BE2C (cell line): ENCODE measurements around the gene KIAA1191.

Experiments used
- DNase-seq: peaks from one replicate; pipeline ENCODE4 v3.0.0-alpha.2; 2020
- H3K27me3 ChIP-seq: fragments of 250-450 bp; sonication (Bioruptor Pico); 2 replicates; pipeline ENCODE4 v1.5.1; 2020; ENCODE audit warnings: mild to moderate bottlenecking
- H3K36me3 ChIP-seq: fragments of 250-450 bp; sonication (Bioruptor Pico); 2 replicates; pipeline ENCODE4 v1.5.1; 2020; ENCODE audit warnings: mild to moderate bottlenecking
- H3K4me1 ChIP-seq: fragments of 250-450 bp; sonication (Bioruptor Pico); 2 replicates; pipeline ENCODE4 v1.5.1; 2020
- H3K4me3 ChIP-seq: 2 replicates; pipeline ENCODE4 v1.5.1; 2011; ENCODE audit warnings: low read depth, low read length
- H3K9me3 ChIP-seq: fragments of 250-450 bp; sonication (Bioruptor Pico); 2 replicates; pipeline ENCODE4 v1.5.1; 2020
- TF ChIP-seq, protein P1 (sequence below): IDR thresholded peaks from 2 replicates; pipeline ENCODE4 v1.5.1; 2012; ENCODE audit warnings: mild to moderate bottlenecking, low read depth, low read length

Gene KIAA1191

DNA sequence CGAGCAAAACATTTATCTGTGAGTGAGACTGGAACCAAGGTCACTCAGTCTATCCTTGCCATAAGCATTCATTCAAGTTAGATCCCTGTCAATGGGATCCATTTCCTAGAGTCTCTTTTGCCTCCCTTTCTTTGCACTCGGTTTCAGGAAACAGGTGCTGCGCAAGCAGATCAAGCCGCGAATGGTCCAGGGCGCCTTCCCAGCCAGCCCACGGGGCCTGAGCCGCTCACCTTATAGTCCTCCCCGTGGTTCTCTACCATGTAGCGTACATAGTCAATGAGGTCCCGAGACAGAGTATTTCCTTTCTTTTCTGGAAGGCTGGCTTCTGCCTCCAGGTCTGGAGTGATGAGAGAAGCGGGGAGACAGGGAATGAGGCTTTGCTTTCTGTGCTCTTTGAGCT, 23.4 kb upstream of the KIAA1191 start:
- DNase-seq: no peak
- Histone ChIP-seq H3K36me3 (peaks cover 66% of the 10 kb centered on the region), H3K4me1 (no peaks in the 10 kb centered on the region), H3K27me3 (no peaks in the 10 kb centered on the region), H3K9me3 (no peaks in the 10 kb centered on the region), H3K4me3 (no peak overlapping the region)
- TF ChIP-seq, protein P1, sequence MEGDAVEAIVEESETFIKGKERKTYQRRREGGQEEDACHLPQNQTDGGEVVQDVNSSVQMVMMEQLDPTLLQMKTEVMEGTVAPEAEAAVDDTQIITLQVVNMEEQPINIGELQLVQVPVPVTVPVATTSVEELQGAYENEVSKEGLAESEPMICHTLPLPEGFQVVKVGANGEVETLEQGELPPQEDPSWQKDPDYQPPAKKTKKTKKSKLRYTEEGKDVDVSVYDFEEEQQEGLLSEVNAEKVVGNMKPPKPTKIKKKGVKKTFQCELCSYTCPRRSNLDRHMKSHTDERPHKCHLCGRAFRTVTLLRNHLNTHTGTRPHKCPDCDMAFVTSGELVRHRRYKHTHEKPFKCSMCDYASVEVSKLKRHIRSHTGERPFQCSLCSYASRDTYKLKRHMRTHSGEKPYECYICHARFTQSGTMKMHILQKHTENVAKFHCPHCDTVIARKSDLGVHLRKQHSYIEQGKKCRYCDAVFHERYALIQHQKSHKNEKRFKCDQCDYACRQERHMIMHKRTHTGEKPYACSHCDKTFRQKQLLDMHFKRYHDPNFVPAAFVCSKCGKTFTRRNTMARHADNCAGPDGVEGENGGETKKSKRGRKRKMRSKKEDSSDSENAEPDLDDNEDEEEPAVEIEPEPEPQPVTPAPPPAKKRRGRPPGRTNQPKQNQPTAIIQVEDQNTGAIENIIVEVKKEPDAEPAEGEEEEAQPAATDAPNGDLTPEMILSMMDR: no peak

DNA sequence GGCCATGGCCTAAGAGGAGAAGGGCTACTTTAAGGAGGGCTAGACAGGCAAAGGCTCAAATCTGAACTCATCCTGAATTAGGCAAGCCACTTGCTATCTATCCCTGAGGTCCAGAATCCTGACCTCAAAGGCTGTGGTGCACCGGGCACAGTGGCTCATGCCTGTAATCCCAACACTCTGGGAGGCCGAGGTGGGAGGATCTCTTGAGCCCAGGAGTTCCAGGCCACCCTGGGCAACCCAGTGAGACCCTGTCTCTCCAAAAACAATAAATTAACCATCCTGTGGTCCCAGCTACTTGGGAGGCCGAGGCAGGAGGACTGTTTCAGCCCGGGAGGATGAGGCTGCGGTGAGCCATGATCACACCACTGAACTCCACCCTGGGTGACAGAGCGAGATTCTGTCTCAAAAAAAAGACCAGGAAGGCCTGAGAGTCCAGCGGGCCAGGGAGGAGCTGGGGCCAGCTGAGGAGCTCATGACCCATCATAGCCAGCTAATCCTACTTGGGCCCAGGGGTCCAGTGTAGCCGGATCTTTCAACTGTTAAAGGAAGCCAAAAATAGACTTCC, 22.9 kb upstream of the KIAA1191 start:
- H3K36me3 ChIP-seq: peaks cover 66% of the 10 kb centered on the region
- TF ChIP-seq, protein P1: no peak
- no peak overlapping the region for H3K4me3 ChIP-seq

DNA sequence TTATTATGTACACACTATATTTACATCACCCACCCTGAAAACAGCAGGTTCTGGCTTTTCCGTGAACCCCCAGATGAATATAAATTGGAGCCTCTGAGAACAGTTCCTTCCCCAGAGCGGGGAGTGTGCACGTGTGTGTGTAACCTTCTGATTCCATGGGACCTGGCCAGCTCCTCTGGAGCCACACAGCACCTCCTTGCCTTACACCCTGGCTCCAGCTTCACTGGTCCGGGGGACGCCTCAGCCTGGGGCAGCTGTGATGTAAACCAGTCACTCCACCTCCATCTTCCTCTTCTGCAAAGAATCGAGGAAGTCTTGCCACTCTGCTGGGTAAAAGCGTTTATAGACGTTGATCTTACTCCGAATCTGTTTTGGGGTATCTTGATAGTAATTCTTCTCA, 22.4 kb upstream of the KIAA1191 start:
- Histone ChIP-seq H3K4me3 (no peak overlapping the region), H3K36me3 (peaks cover 66% of the 10 kb centered on the region), H3K4me1 (no peaks in the 10 kb centered on the region), H3K27me3 (no peaks in the 10 kb centered on the region), H3K9me3 (no peaks in the 10 kb centered on the region)
- TF ChIP-seq, protein P1: no peak
- DNase-seq: no peak

More for the DNA sequence above, 22.9 kb upstream of the KIAA1191 start:
- no peaks in the 10 kb centered on the region for H3K4me1 ChIP-seq
- DNase-seq: no peak
- H3K27me3 ChIP-seq: no peaks in the 10 kb centered on the region
- no peaks in the 10 kb centered on the region for H3K9me3 ChIP-seq

DNA sequence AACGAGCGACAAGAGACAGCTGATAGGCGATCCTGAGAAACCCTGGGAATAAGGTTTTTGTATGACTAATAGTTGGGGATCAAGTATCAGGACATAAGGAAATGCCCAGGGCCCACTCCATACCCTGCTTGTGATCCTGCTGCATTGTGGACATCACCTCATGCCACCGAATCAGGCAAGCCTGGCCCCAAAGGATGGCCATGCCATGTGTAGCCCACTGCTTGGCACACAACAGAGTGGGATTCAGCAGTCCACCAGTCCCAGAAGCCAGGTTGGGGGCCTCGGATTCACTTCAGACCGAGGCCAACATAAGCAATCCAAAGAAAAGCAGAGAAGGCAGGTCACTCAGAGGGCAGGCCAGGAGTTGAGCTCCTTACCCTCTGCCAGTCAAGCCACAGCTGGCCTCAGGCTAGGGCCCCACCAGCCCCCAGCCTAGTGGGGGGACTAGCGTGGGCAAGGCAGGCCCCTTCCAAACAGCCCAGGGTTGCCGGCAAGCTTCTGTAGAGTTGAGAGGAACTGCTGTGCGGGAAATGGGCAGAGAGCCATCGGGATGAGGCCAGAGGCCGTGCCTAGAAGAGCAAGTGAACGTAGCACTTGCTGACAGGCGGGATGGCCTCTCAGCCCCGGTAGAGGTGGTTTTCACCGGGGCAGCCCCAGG, 21.8 kb upstream of the KIAA1191 start:
- H3K27me3 ChIP-seq: no peaks in the 10 kb centered on the region
- no peak for DNase-seq
- peaks cover 66% of the 10 kb centered on the region for H3K36me3 ChIP-seq
- TF ChIP-seq, protein P1: no peak
- H3K4me3 ChIP-seq: no peak overlapping the region
- no peaks in the 10 kb centered on the region for H3K4me1 ChIP-seq
- no peaks in the 10 kb centered on the region for H3K9me3 ChIP-seq

DNA sequence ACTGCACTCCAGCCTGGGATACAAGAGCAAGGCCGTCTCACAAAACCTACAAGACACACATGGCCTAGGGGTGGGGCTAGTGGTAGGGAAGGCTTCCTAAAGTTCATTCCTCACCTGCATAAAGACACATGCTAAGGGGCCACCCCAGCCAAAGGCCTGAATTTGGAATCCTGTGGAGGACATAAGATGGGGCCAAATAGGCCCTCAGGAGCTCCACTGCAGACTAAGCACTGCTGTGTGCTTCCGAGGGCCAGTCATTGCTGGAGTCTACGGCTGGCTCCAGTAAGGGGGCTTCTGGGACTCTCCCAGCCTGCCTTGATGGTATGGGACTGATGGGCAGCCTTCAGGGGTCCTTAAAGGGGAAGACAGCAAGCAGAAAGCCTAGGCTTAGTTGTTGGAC, 21.2 kb upstream of the KIAA1191 start:
- Histone ChIP-seq H3K27me3 (no peaks in the 10 kb centered on the region), H3K4me3 (no peak overlapping the region), H3K4me1 (no peaks in the 10 kb centered on the region), H3K36me3 (peaks cover 65% of the 10 kb centered on the region), H3K9me3 (no peaks in the 10 kb centered on the region)
- no peak for DNase-seq
- TF ChIP-seq, protein P1: no peak

DNA sequence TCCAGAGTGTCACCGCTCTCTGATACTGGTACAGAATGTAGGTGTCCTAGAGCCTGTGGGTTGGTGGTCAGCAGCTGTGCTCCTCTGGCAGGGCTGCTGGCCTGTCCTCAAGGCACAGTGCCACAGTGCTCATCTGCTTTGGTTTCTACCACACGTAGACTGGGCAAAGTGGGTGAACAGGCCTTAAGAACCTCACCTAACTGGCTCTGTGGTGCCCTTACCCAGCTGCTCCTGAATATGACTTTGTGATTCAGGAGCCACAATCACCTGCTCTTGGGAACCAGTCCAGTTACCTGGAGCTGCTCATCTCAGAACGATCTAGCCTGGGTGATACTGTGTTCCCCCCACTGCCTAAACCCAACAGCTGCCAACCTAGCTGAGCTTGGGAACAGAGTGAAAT, 20.4 kb upstream of the KIAA1191 start:
- TF ChIP-seq, protein P1: no peak
- no peak for DNase-seq
- H3K27me3 ChIP-seq: no peaks in the 10 kb centered on the region
- peaks cover 57% of the 10 kb centered on the region for H3K36me3 ChIP-seq
- no peaks in the 10 kb centered on the region for H3K4me1 ChIP-seq
- H3K4me3 ChIP-seq: no peak overlapping the region
- no peaks in the 10 kb centered on the region for H3K9me3 ChIP-seq
